ENCODE results near the gene FRMPD2.
A peak's percentile ranks its signal among the peaks of the same experiment; 100 is the strongest.

Gene FRMPD2

DNA sequence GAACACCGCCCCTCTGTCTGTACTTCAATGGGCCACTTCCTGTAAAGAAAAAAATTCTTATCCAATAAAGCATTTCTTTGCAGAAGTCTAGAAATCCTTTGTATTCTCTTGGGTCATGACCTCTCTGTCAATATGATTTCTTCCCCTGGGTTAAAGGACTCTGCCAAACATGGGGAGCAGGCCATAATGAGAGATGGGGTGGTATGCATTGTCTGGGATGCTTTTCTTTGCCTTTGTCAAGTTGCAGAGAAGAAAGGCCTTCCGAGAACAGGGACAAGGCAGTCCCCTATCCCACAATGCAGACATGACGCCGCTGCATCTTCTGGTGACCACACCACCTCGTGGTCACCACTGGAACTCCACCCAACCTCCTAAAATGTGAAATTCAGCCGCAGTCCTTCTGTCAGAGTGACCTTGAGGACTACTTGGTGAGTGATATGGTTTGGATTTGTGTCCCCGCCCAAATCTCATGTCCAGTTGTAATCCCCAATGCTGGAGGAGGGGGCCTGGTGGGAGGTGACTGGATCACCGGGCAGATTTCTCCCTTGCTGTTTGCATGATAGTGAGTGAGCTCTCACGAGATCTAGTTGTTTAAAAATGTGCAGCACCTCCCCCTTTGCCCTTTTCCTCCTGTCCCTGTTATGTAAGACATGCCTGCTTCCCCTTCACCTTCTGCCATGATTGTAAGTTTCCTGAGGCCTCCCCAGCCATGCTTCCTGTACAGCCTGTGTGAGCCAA lies 15.2 kb upstream of the FRMPD2 start:
- DNase-seq (ENCODE audit: low read depth), result no peak
- no peak overlapping the region for H3K4me3 ChIP-seq (ENCODE audit: low read depth, low read length)
- TF ChIP-seq, protein P1, sequence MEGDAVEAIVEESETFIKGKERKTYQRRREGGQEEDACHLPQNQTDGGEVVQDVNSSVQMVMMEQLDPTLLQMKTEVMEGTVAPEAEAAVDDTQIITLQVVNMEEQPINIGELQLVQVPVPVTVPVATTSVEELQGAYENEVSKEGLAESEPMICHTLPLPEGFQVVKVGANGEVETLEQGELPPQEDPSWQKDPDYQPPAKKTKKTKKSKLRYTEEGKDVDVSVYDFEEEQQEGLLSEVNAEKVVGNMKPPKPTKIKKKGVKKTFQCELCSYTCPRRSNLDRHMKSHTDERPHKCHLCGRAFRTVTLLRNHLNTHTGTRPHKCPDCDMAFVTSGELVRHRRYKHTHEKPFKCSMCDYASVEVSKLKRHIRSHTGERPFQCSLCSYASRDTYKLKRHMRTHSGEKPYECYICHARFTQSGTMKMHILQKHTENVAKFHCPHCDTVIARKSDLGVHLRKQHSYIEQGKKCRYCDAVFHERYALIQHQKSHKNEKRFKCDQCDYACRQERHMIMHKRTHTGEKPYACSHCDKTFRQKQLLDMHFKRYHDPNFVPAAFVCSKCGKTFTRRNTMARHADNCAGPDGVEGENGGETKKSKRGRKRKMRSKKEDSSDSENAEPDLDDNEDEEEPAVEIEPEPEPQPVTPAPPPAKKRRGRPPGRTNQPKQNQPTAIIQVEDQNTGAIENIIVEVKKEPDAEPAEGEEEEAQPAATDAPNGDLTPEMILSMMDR (IDR thresholded peaks at IDR 0.05; ENCODE audit: low read depth, low read length, missing control alignments), result peak; percentile 90

DNA sequence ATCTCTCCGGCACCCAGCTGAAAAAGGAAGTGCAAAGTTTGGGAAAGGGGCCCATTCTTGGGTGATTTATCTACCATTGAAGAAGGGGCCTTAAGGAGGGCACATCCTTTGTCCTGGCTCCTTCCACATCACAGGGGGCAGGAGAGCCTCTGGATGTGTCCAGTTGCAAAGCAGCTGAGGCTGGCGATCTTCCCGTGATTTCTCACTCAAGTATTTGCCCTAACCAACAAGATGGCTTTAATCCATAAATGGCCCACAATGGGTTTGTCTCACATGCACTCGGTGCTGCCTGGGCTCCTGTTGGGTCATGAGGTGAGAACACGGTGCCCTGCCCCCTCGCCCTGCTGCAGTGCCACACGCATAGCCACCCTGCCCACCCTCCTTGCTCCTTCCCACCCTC lies 14.2 kb upstream of the FRMPD2 start:
- DNase-seq (ENCODE audit: low read depth), result no peak
- H3K4me3 ChIP-seq (ENCODE audit: low read depth, low read length), result no peak overlapping the region
- TF ChIP-seq, protein P1 (IDR thresholded peaks at IDR 0.05; ENCODE audit: low read depth, low read length, missing control alignments), result no peak

DNA sequence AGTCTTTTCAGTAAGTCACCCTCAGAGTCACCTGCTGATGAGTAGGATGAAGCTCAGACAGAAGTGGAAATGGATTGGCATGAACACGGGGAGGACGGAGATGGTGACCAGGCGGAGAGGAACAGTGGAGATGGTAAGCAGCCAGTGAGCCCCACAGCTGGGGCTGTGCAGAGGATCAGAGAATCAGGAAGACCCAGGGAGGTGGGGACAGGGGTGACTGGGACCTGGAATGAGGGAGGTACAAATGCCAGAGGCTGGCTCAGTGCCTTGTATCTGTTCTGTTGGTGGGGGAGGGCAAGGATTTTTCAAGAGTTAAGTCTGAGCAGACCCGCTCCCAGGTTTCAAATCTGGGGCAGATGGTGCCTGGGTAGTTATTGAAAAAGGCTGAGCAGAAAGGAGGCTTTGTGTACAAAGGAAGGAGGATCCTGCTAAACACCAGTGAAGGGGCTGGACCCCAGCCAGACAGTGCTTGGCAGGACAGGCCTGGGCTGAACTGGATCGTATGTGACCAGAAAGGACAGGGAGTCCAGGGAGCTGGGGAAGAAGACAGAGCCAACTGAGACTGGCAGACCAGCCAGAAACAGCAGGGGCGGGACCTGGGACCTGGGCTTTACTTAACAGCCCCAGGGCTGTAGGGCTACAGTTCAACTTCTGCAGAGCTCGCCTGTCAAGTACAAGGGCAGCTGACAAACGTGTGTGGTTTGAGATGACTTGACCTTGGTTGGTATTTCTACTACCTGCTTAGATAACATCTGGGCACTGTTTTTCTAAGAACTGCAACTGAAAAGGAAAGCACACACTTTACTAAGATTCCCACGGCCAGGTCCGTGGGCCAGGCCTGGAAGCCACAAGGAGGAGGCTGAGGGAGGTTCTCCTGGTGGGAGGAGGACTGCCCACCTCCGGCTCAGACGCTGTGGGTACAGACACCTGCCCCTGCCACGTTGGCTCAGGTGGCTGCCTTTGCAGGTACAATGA lies 13.2 kb upstream of the FRMPD2 start:
- TF ChIP-seq, protein P1 (IDR thresholded peaks at IDR 0.05; ENCODE audit: low read depth, low read length, missing control alignments), result no peak
- DNase-seq (ENCODE audit: low read depth), result peak; percentile 37
- no peak overlapping the region for H3K4me3 ChIP-seq (ENCODE audit: low read depth, low read length)

DNA sequence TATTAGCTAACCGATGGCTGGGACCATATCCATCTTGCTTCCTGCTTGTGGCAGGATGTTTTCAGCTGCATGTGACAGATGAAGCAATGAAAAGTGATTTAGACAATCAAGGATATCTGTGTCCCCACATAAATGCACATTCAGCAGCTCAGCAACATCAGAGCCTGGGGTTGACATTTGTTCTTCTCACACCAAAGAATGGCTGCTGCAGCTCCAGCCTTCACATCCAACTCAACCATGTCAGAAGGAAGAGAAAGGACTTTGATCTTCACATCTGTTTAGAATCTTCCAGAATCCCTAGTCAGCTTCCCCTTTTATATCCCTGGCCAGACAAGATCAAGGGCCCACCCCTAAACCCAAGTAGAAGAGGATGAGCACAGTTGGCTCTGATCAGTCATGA lies 11.9 kb upstream of the FRMPD2 start:
- H3K4me3 ChIP-seq (ENCODE audit: low read depth, low read length), result no peak overlapping the region
- TF ChIP-seq, protein P1 (IDR thresholded peaks at IDR 0.05; ENCODE audit: low read depth, low read length, missing control alignments), result no peak
- no peak for DNase-seq (ENCODE audit: low read depth)

DNA sequence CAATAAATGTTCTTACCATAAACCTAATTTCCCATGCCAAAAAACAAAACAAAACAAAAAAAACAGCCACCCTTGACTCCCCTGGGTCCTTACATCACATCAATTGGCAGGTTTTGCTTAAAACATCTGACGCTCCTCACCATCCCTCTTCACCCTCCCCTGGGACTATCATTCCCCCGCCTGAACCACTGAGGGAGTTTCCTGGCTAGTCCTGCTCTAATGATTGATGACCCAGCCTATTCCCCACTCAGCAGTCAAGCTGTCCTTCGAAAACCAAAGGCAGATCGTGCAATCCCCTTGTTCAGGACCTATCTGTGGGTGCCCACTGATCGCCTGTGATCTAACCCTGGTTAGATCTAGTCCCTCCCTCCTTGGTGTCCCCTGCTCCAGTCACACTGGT lies 11.2 kb upstream of the FRMPD2 start:
- TF ChIP-seq, protein P1 (IDR thresholded peaks at IDR 0.05; ENCODE audit: low read depth, low read length, missing control alignments), result no peak
- no peak overlapping the region for H3K4me3 ChIP-seq (ENCODE audit: low read depth, low read length)
- no peak for DNase-seq (ENCODE audit: low read depth)

DNA sequence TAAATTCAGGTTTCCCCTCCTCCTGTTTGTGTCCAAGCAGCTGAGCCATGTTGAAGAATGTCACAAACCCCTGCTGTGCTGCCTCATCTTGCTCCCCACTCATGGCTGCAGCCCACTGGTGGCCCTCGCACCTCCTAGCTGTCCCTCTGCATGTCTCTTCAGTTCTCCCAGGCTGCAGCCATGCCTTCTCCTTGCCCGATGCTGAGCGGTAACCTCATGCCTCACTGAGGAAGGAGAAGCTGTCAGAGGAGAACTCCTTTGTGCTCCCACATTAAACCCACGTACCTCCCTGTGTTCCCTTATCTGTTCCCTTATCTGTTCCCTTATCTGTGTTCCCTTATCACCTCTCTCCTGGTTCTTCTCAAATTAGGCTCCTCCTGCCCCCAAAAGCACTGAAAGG lies 10.3 kb upstream of the FRMPD2 start:
- TF ChIP-seq, protein P1 (IDR thresholded peaks at IDR 0.05; ENCODE audit: low read depth, low read length, missing control alignments), result no peak
- no peak overlapping the region for H3K4me3 ChIP-seq (ENCODE audit: low read depth, low read length)
- no peak for DNase-seq (ENCODE audit: low read depth)
